GM12873 (cell line): ENCODE results near the gene PRKAG2.

Experiments
- CTCF ChIP-seq: IDR thresholded peaks from 2 replicates; pipeline ENCODE4 v1.5.1; 2012; ENCODE audit warnings: low read depth, mild to moderate bottlenecking, moderate library complexity, low read length, control low read depth; ENCODE audit not compliant: insufficient read depth; ENCODE audit errors: missing control alignments

Gene PRKAG2

GRCh38 chr7:151921451-151921850 is 44.5 kb upstream of the PRKAG2 start:
- TF ChIP-seq CTCF, result no peak

GRCh38 chr7:151920488-151920887 is 43.6 kb upstream of the PRKAG2 start:
- no peak for TF ChIP-seq CTCF

- no peak for TF ChIP-seq CTCF
Measured at GRCh38 chr7:151919595-151919994, 42.7 kb upstream of the PRKAG2 start.

GRCh38 chr7:151918510-151918843 is 41.6 kb upstream of the PRKAG2 start:
- TF ChIP-seq CTCF, result no peak

GRCh38 chr7:151917791-151918509 is 41.0 kb upstream of the PRKAG2 start:
- TF ChIP-seq CTCF, result no peak

GRCh38 chr7:151914051-151914450 is 37.1 kb upstream of the PRKAG2 start:
- TF ChIP-seq CTCF, result no peak

GRCh38 chr7:151905766-151906165 is 28.9 kb upstream of the PRKAG2 start:
- TF ChIP-seq CTCF, result no peak
